ENCODE data around the gene MCOLN1.

GRCh38 chr19:7476241-7476640 lies 46.2 kb upstream of the MCOLN1 start:
- TF ChIP-seq CTCF (optimal IDR thresholded peaks at IDR 0.05 in 1 of 3, IDR thresholded peaks at IDR 0.05 in 1 of 3, conservative IDR thresholded peaks at IDR 0.05 in 1 of 3; ENCODE audit: extremely low read depth in 1 of 3, insufficient read depth in 2 of 3, low read length in 3 of 3) = no peak
- no peak for TF ChIP-seq EZH2 (IDR thresholded peaks at IDR 0.05; ENCODE audit: low read length)

Data from keratinocyte (primary cell).